Measurements from ENCODE around the gene DRC7.
A peak's percentile ranks its signal among the peaks of the same experiment; 100 is the strongest.
"Not testable (repeated sequence)": the region's sequence is repeated elsewhere in the genome, so short reads cannot be mapped to it uniquely, and the experiment has no call there.

DRC7 gene

DNA sequence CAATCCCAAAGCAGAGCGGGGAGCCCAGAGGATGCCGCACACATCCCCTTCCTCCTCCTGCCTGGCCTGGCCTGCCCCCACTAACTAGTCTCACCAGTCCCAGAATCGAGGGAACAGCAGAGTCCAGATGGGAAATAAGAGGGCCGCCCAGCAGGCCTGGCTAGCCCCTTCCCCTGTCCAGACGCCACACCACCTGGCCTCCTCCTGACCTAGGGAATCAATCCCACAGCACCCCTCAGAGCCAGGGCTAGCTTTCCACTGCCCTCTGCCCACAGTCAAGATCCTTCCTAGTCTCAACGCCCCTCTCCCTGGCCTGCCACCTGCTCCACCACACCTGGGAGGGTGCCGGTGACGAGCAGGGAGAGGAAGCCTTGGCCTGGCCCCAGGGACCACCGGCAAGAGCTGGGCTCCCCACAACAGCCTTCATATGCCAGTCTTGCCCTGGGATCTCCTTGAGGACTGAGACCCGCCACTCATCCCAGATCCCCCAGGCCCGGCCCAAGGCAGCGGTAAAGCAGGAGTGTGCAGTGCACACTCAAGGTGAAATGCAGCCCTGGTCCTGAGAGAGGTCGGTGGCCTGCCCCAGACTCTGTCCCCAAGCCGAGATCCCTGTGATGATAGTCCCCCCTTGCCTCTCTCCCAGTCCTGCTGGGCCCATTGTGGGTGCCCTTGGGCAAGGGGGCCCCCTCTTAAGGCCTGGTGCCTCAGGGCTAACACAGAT lies 68.8 kb downstream of the DRC7 start:
- no peak for DNase-seq (ENCODE audit: low read depth)

DNA sequence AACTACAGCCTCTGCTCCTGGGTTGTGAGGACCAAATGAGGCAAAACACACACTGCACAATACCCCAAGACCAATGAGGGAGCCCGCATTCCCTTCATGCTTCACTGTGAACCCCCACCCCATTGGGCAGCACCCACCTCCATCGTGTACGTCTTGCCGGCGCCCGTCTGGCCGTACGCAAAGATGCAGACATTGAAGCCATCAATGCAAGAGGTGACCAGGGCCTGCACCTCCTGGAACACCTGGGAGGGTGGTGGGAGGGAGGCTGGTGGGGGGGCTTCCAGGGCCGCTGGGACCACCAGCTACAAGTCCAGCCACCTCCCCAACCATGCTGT lies 69.4 kb downstream of the DRC7 start:
- DNase-seq (ENCODE audit: low read depth): no peak

DNA sequence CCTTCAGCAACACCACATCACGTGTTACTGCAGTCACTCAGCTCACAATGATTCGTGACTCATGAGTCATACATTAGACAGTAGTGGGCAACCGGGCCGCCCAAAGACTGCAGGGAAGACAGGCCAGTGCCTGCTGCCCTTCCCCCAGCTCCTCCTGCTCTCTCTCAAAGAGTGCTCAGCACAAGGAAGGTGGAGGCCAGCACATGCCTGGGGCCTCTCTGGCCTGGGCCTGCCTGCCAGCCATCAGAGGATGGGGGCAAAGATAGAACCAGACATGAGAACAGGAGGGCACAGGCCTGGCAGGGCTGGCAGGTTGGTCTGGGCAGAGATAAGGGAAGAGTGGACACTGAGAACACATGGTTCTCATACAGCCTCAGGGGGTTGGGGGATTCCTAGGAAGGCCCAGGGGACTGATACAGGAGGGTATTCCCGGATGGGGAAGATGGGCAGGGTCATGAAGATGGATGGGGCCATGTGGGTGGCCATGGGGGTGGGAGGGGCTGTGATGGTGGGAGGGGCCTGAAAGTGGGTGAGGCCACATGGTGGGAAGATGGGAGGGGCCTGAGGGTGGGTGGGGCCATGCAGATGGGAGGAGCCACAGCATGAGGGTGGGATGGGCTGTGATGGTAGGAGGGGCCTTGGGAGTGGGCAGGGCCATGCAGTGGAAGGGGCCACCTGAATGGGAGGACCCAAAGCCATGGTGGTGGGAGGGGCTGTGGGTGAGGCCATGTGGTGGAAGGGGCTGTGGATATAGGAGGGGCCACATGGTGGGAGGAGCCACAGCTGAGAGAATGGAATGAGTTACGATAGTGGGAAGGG lies 69.9 kb downstream of the DRC7 start:
- peak; percentile 88 for DNase-seq (ENCODE audit: low read depth)

DNA sequence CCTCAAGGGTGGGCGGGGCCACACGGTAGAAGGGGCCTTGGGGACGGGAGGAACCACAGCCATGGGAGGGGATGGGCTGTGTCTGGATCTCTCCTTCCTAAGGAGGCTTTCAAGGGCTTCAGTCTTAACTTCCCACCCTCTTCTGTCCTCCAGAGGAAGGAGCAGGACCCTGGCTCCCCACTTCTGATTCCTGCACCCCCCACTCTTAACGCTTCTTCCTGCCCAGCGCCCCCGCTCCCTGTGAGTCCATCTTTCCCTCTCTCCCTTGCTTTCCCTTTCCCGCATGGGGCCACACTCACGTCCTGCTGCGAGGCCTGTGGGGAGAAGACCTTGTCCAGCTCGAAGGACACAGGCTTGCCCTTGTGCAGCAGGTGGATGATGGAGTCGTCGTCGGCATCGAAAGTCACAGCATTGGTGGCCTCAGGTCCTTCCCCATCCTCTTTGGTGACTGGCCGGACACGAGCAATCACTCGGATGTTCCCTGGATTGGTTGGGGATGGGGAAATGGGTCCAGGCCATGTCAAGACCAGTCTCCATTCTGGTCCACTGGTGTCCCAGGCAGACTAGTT lies 70.6 kb downstream of the DRC7 start:
- no peak for DNase-seq (ENCODE audit: low read depth)

DNA sequence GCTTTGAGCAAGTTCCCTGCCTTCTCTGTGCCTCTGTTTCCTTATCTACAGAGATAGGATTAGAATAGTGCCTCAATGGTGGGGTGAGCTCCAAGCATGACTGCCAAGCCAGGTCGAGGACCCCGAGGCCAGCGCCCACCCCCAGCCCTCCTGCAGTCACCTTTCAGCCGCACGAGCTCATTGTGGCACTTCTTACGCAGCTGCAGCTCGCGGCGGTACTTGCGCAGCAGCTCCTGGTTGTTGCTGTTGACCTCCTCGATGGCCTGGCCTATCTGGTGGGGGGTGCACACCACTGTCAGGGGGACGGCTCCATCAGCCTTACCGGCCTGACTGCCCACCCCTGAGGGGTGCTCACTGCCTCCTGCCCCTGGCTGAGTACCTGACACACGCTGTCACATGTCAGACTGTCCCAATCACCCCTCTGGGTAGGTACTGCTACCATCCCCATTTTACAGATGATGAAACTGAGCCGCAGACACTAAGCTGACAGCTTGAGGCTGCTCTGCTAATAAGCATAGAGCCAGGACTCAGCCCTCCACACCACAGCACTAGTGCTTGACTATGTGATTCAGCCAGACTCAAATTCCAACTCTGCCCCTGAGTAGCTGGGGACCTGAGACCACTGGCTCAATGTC lies 72.2 kb downstream of the DRC7 start:
- DNase-seq (ENCODE audit: low read depth): no peak

DNA sequence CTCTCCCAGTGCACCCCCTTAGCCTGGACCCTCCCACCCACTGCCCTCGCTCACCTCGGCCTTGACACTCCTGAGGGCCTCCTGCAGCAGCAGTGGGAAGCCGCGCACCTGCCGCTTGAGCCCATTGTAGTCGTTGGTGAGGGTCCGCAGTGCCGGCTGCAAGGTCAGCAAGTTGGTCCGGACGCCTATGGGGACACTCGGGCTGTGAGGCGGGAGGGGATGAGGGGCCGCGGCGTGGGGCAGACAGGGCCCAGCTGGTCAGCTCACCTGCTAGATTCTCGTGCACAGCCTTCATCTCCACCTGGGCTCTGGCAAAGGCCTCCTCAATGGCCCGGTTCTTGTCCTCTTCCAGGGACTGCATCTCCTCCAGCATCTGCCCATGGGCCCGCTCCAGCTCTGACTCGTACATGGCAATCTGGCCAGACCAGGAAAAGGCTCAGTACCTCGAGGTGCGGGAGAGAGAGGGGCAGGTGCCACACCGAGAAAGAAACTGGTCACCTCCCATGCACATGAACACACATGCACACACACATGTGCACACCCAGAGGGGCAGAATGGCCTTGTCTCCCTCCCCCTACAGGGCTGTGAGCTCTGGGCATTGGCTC lies 75.0 kb downstream of the DRC7 start:
- no peak for DNase-seq (ENCODE audit: low read depth)

DNA sequence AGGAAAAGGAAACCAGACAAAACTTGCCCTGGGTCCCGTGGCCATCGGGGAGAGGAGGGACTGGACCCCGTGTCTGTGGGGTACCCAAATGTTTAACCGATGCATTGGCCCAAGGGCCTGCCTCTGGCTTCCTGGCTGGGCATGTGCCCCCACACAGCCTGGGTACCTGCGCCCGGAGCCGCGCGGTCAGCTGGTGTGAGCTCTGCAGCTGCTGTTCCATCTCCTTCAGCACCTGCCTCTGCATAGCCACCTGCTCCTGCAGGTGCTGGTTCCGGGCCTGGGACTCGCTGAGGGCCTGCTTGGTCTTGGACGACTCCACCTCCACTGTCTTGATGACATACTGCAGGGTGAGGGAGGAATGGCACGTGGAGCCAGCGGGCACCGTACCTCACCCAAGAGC lies 75.8 kb downstream of the DRC7 start:
- DNase-seq (ENCODE audit: low read depth): no peak

DNA sequence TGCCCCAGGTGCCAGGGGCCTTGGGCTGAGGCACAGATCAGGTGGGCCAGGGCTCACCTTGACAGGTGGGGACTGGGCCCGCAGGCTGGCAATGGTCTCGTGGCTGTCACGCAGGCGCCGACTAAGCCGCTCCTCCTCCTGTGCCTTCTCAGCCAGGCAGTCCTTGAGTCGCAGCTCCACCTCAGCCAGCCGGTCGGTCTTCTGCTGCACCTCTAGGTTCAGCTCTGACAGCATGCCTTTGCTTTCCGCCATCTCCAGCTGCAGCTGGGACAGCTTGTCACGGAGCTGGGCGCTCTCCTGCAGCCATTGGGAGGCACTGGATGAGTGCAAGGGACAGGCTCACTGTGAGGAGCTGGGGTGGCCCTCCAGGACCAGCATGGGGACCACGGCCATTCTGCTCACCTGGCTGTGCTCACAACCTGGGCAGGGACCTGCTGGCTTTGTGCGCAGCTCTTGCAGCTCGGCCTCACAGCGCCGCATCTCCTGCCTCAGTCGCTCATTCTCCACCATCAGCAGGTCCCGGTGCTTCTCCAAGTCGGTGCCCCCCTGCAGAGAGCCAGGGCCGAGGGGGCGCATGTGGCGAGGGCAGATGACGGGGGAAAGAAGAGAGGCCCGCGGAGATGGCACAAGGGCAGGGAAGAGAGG lies 76.7 kb downstream of the DRC7 start:
- no peak for DNase-seq (ENCODE audit: low read depth)

DNA sequence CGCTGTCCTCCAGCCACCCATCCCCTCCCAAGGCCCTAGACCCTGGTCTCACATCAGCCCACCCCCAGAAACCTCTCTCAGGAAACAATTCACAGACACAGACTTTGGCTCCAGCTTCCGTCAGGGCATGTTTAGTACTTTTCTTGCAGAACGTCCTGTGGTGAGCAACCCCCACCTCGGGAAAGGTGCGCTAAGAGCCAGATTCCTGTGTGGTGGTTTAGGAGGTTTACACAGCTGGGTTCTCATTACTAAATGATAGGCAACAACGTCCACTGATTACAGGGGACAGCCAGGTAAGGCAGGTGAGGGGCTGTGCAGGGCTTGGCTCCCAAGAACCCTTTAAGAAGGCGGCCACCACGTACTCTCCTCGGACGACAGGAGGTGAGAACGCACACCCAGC lies 78.4 kb downstream of the DRC7 start:
- DNase-seq (ENCODE audit: low read depth): no peak

DNA sequence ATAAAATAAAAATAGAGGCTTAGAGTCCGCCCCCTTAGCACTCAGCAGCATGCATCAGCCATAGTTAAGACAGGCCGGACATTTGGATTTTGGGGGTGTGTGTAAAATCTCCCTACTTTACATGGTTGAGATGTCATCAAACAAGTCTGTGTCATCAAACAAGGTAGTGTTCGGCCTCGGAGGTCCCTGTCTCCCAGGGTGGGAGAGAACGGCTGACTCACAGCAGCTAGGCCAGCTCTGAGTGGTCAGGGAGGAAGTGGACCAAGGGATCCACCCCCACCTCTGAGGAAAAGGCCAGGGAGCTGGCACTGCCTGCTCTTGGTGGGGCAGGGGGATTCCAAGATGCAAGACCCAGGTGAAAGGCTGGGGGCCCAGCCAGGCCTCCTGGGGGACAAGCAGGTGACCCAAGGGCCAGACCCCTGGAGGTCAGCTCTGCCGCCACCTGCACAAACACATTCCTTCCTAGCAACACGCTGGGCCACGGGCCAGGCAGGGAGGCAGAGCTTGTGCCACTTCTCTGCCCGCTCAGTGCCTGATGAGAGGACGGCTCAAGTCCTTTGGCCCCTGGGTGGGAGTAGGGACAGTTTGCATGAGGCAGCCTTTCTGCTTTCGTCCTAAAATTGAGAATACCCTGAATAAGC lies 79.2 kb downstream of the DRC7 start:
- peak; percentile 16 for DNase-seq (ENCODE audit: low read depth)

DNA sequence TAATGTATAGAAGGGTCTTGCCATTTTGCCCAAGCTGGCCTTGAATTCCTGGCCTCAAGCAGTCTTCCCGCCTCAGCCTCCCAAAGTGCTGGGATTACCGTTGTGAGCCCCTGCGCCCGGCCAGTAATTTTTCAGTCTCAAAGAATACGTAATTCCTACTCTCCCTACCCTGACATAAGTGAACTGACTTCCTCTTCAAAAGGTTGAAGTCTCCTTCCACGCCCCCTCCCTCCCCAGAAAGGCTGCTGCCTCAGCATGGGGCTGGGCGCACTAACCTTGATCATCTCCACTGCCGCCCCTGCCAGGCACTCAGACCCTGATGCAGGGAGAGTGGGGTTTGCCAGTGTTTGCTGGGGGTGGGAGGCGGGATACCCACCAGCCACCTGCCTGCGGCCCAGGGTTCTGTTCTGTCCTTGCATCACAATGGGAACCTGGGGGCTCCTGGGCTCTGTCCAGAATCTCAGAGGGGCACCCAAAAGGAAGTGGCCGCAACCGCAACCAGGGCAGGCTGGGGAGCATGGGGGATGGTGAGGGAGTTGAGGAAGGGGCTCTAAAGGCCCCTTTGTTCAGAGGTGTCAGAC lies 80.2 kb downstream of the DRC7 start:
- no peak for DNase-seq (ENCODE audit: low read depth)

DNA sequence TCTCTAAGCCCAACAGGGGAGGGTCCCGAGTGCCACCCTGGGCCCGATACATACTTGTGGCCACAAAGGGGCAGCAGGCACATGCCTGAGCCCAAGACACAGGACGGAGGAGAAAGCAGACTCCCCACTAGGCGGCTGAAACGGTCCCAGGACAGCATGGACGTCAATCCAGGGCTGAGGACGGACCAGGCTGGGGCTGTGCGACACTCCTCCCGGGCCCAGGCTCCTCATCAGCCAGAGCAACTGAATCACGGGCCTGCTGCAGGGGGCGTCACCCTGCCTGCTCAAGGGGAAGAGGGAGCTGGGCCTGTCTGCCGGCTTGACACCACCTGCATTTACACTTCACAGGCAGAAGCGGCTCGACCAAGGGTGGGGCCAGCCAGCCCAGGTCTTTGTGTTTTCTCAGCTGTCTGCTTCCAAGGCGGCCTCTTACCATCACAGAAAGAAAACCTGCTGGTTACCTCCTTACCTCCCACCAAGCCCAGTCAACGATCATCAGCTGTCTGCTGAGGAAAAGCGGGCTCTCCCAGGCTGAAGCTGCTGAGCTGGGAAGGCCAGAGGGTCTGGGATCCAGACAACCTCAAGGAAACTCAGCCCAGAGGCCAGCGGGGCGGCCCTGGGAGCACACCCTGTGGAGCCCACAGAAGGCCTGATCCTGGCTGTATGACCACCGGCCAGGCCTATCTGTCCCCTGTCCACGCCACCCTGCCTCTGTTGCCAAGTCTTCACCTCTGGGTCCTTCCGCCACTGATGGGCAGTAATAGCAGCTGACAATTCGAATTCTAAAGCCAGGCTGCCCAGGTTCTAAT lies 81.3 kb downstream of the DRC7 start:
- no peak for DNase-seq (ENCODE audit: low read depth)

DNA sequence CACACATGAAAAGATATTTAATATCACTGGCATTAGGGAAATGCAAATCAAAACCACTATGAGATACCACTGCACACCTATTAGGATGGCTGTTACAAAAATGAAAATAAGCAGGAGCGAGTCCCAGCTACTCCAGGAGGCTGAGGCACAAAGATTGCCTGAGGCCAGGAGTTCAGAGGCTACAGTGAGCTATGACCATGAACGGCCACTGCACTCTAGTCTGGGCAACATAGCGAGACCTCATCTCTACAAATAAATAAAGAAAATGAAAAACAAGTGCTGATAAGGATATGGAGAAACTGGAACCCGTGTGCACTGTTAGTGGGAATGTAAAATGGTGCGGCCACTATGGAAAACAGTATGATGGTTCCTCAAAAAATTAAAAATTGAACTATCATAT lies 84.1 kb downstream of the DRC7 start:
- no peak for DNase-seq (ENCODE audit: low read depth)

DNA sequence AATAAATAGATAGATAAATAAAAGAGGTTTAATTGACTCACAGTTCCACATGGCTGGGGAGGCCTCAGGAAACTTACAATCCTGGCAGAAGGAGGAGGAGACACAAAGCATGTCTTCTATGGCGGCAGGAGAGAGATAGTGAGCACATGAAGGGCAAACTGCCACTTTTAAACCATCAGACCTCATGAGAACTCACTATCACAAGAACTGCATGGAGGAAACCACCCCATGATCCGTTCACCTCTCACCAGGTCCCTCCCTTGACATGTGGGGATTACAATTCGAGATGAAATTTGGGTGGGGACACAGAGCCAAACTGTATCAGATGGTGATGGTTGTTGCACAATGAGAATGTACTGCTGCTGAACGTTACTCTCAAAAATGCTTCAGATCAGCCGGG lies 85.2 kb downstream of the DRC7 start:
- not testable (repeated sequence) for DNase-seq (ENCODE audit: low read depth)

DNA sequence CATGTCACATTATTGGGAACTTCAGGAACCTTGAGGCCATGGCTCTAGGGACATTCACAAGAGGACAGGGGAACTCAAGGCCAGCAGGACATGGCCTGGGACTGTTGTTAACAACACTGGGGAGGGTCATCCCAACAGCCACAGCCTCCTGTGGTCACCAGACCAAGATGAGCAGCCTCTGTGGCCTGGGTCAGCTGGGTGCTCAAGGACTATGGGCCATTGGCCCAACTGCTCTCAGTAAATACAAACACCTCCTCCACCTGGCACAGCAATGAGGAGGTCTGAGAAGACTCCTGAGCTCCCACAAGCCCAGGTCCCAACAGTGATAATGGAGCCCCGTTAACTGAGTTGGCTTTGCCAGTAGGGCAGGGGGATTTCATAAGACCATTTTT lies 86.7 kb downstream of the DRC7 start:
- DNase-seq (ENCODE audit: low read depth): no peak

Measured in amniotic epithelial cell (primary cell).